HG02981 (cell line): ENCODE results near the gene TMUB2.
A peak's percentile ranks its signal among the peaks of the same experiment; 100 is the strongest.

Experiments
- ATAC-seq: cut with Tn5 transposase; IDR thresholded peaks from one replicate; pipeline ENCODE4 v1.9.1; 2021; ENCODE audit warnings: mild to moderate bottlenecking, moderate library complexity; ENCODE audit not compliant: unreplicated experiment

TMUB2 gene

GRCh38 chr17:44202756-44203155, 16.0 kb downstream of the TMUB2 start:
- no peak for ATAC-seq

GRCh38 chr17:44203731-44204440, 17.1 kb downstream of the TMUB2 start:
- ATAC-seq: no peak

GRCh38 chr17:44204441-44204882, 17.7 kb downstream of the TMUB2 start:
- no peak for ATAC-seq

- no peak for ATAC-seq
Measured at GRCh38 chr17:44205962-44206824, 19.4 kb downstream of the TMUB2 start.

GRCh38 chr17:44206825-44207155, 20.0 kb downstream of the TMUB2 start:
- no peak for ATAC-seq

- ATAC-seq: no peak
Measured at GRCh38 chr17:44207319-44207718, 20.5 kb downstream of the TMUB2 start.

- no peak for ATAC-seq
Measured at GRCh38 chr17:44207743-44208142, 21.0 kb downstream of the TMUB2 start.

- no peak for ATAC-seq
Measured at GRCh38 chr17:44209786-44210341, 23.1 kb downstream of the TMUB2 start.

- ATAC-seq: peak; percentile 68
Measured at GRCh38 chr17:44210342-44211192, 23.8 kb downstream of the TMUB2 start.

- ATAC-seq: no peak
Measured at GRCh38 chr17:44211281-44212265, 24.8 kb downstream of the TMUB2 start.

- no peak for ATAC-seq
Measured at GRCh38 chr17:44212507-44213402, 26.0 kb downstream of the TMUB2 start.

GRCh38 chr17:44213403-44214229, 26.8 kb downstream of the TMUB2 start:
- no peak for ATAC-seq

- ATAC-seq: no peak
Measured at GRCh38 chr17:44214230-44214494, 27.4 kb downstream of the TMUB2 start.

- ATAC-seq: no peak
Measured at GRCh38 chr17:44214896-44215295, 28.1 kb downstream of the TMUB2 start.

GRCh38 chr17:44216173-44216572, 29.4 kb downstream of the TMUB2 start:
- ATAC-seq: no peak

GRCh38 chr17:44216694-44217093, 29.9 kb downstream of the TMUB2 start:
- ATAC-seq: no peak

GRCh38 chr17:44217738-44218343, 31.1 kb downstream of the TMUB2 start:
- no peak for ATAC-seq
